CD1c-positive myeloid dendritic cell (primary cell): Measurements from ENCODE around the gene ERBB4.
"Not testable (repeated sequence)": the region's sequence is repeated elsewhere in the genome, so short reads cannot be mapped to it uniquely, and the experiment has no call there.

Experiments
- DNase-seq: peaks from one replicate; pipeline ENCODE4 v3.0.0-alpha.2; 2016; ENCODE audit errors: extremely low spot score

ERBB4 gene

DNA sequence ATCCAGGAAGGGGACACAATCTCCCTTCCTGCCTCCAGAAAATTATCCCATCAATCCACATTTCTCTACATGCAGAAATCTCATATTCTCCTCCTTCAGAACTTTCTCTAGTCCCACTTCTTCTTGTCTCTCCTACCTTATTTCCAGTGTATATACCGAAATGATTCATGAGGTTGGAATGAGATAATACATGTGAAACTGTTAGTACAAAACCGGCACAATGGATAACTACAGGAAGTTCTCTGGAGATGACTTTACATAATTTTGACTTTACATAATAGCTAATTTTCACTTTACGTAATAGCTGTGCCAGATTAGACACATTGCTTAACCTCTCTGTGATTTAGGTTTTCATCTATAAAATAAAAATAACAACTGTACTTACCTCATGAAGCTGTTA lies 801.3 kb downstream of the ERBB4 start:
- DNase-seq, result no peak

GRCh38 chr2:211730215-211730614 lies 808.4 kb downstream of the ERBB4 start:
- no peak for DNase-seq

DNA sequence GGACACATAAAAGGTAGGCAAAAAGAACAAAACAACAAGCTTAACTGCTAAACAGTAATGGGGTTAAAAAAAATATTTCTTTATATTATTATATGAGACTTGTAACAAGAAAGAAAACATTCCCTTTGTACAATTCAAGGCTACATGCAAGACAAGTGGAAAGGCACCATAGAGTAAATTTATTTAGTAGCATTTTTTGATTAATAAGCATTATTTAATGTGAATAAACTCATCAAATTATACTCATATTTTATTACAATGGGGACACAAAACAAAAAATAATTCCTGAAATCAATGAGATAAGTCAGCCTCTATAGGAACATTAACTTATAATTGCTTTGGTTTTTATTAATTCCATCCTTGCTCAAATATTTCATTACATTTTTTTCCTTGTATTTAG lies 809.2 kb downstream of the ERBB4 start:
- DNase-seq, result no peak

GRCh38 chr2:211724933-211725332 lies 813.7 kb downstream of the ERBB4 start:
- no peak for DNase-seq

DNA sequence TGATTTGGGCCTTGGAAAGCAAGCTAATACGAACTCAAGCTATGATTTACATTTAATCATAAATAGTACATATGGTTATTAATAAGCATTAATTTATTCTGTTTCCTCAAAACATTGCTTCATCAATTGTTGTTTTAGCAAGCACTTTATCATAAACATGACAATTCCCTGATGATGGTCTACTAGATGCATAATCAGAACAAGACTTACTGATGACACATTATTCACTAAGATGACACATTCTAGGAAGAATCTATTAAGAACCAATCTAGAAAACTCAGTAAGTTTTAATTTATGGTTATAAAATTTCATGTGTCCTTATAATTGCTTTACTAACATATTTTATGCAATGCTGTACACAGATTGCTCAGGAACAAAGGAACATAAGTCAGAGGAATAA lies 815.2 kb downstream of the ERBB4 start:
- no peak for DNase-seq

GRCh38 chr2:211722928-211723327 lies 815.7 kb downstream of the ERBB4 start:
- DNase-seq, result no peak

GRCh38 chr2:211721874-211722273 lies 816.7 kb downstream of the ERBB4 start:
- DNase-seq, result not testable (repeated sequence)

DNA sequence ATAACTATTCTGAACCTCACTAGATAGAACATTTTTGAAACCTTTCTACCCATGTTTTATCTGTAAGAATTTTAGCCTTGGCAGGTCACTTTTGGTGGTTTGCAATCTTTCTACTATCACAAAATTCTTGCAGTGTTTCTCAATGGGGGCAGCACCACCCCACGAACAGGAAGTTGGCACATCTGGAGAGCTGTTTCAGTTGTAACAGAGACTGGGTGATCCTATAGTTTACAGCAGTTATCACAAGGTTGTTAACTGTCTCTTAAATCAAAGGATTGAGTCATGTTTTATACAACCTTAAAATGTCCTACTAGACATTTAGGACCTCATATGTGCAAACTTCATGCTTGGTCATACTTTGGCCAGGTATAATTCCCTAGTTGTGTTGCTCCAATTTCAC lies 829.2 kb downstream of the ERBB4 start:
- DNase-seq, result no peak

DNA sequence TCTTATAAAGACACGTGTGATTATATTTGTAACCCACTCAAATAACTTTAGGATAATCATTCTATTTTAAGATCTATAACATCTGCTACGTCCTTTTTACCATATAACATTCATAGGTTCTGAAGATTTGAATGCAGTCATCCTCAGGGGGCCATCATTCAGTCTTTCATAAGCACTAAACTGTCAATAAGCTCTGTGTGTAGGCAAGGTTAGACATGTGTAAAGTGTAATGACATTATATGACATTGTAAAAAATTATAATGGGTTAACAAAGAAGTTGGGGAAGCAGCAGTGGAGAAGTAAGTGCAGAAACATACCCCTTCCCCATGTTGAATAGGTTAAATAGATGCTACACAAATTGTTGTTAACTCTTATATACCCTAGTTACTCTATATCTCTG lies 845.9 kb downstream of the ERBB4 start:
- no peak for DNase-seq

- DNase-seq, result no peak
Observed at GRCh38 chr2:211690736-211691135, 847.9 kb downstream of the ERBB4 start.

- no peak for DNase-seq
Observed at GRCh38 chr2:211688196-211688595, 850.4 kb downstream of the ERBB4 start.

DNA sequence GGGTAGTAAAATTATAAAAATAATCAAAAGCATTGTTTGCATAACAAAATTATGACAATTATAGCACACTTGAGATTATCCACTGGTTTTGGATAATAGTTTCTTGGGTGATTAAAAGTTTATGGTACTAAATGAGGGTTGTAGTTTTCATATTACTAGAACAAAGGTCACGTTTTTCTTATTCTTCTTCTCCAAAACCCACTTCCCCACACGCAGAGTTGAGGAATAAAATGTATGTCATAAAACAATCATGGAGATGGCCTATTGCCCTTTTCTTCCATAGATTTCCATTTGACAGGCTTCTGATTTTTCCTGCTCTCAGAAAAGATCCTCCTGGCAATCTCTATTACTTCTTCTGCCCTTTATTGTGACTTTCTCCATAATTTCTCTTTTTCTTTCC lies 863.9 kb downstream of the ERBB4 start:
- DNase-seq, result no peak

- DNase-seq, result no peak
Observed at GRCh38 chr2:211673133-211673905, 865.3 kb downstream of the ERBB4 start.

- DNase-seq, result no peak
Observed at GRCh38 chr2:211671977-211672376, 866.6 kb downstream of the ERBB4 start.

- no peak for DNase-seq
Observed at GRCh38 chr2:211665299-211665698, 873.3 kb downstream of the ERBB4 start.

- DNase-seq, result no peak
Observed at GRCh38 chr2:211664321-211664720, 874.3 kb downstream of the ERBB4 start.

DNA sequence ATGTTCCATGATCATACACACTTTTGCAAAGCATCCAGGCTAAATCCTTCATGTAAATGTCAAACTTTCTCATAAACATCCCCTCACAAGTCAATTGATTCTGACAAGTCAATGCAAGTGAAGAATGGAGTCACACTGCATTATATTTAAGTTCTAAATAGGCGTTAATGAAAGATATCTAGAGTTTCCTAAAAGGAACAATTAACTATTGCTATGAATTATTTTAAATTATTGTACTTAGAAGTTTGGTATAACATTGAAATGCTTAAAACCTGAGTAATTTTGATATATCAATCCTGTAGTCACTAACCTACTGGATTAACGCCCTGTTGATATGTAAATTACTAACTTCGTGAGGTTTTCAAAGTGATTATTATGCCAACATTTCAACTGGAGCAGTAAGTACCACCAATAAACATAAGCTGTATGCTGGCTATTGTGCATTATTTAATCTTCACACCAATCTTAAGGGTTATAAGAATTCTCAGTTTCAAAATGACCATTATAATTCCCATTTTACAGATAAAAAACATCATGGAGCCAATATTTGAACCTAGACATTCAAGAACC lies 884.3 kb downstream of the ERBB4 start:
- no peak for DNase-seq

GRCh38 chr2:211652327-211652726 lies 886.3 kb downstream of the ERBB4 start:
- no peak for DNase-seq

DNA sequence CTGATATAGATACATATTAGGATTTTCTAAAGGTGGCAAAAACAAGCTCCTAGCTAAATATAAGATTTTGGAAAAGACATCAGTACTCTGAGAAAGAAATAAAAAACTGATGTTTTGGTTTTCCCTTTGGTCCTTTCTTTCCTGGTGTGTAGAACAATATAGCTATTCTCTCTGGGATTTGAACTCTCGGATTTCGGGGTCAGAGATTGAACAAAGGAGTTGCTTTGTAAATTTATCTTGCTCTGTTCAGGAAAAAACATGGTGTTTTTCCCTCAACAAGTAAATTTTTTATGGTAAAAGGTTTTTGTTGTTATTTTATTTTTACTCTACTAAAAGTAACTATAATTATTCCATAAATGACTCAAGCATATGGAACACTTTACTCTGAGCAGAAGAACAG lies 889.3 kb downstream of the ERBB4 start:
- no peak for DNase-seq

DNA sequence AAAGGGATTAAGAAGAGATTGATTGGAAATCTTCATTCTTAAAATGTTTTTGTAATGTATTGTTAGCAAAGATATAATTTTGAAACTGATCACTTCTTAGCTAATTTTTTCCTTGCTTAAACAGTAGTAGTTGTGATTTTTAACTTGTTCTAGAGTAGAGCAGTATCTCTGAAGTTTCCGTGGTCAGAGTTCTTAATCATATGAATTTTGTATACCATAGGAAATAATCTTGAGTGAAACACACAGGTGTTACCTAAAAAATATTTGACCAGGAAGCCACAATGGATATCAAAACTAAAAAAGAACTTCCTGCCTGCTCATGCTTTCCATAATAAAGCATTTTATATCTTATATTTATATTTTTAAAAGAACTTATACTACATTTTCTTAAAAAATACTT lies 907.1 kb downstream of the ERBB4 start:
- DNase-seq, result no peak

DNA sequence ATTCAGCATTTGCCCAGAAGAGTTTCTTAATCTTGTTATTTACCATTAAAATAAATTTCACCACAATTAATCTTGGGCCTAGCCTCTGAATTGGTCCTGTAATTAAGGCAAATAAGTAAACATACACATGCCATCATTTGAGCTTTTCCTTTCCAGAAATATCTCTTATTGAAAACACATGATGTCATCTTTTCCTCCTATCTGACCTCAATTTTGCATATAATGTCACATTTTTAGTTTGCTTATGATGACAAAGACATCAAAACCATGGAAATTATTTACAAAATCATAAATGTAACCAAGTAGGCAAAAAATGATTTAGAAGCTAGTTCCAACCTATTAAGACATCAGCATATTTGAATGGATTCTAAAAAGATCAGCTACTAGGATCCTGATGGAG lies 915.5 kb downstream of the ERBB4 start:
- DNase-seq, result no peak

- DNase-seq, result no peak
Observed at GRCh38 chr2:211620986-211621385, 917.6 kb downstream of the ERBB4 start.

DNA sequence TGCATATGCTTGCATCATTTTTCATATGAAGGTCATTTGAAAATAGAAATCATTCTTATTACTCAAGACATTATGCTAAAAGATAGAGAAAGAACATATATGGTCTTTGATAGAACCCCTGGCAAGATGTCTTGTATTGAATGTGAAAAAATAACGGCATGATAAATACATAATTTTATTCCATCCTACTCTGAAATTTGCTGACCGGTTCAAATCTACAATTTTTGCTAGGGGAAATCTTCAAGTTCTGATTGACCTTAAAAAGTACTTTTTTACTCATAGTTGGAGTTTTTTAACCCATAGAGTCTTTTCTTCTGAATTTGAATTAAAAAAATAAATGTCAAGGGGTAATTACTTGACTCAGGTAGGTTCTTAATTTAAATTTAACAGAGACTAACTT lies 920.8 kb downstream of the ERBB4 start:
- DNase-seq, result no peak

- no peak for DNase-seq
Observed at GRCh38 chr2:211611621-211612020, 927.0 kb downstream of the ERBB4 start.
